ENCODE data around the gene WASHC2C.
"Not testable (repeated sequence)": the region's sequence is repeated elsewhere in the genome, so short reads cannot be mapped to it uniquely, and the experiment has no call there.

WASHC2C gene

DNA sequence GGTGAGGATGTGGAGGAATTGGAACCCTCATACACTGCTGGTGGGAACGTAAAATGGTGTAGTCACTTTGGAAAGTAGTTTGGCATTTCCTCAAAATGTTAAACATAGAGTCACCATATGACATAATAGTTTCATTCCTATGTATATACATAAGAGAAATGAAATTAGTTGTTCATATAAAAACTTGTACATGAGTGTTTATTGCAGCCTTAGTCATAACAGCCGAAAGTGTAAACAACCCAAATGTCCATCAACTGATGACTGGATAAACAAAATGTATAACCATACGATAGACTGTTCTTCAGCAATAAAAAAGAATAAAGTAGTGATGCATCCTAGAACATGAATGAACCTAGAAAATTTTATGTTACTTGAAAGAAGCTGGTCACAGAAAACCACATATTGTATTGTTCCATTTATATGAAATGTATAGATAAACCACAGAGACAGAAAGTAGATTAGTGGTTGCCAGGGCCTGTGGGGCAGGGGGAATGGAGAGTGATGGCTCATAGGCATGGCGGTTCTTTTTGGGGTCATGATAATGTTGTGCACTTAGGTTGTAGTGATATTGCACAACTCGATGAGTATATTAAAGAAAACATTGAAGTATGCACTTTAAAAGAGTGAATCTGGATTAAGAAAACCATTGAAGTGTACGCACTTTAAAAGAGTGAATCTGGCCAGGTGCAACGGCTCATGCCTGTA is 44.8 kb downstream of the WASHC2C start:
- DNase-seq (ENCODE audit: low spot score), result not testable (repeated sequence)

GRCh38 chr10:45786217-45786616 is 59.2 kb downstream of the WASHC2C start:
- not testable (repeated sequence) for DNase-seq (ENCODE audit: low spot score)

- not testable (repeated sequence) for DNase-seq (ENCODE audit: low spot score)
These were observed 60.2 kb downstream of the WASHC2C start for GRCh38 chr10:45787212-45787741.

- not testable (repeated sequence) for DNase-seq (ENCODE audit: low spot score)
These were observed 62.9 kb downstream of the WASHC2C start for GRCh38 chr10:45789991-45790390.

- not testable (repeated sequence) for DNase-seq (ENCODE audit: low spot score)
These were observed 63.8 kb downstream of the WASHC2C start for GRCh38 chr10:45790694-45791426.

- not testable (repeated sequence) for DNase-seq (ENCODE audit: low spot score)
These were observed 67.7 kb downstream of the WASHC2C start for GRCh38 chr10:45794761-45795160.

- not testable (repeated sequence) for DNase-seq (ENCODE audit: low spot score)
These were observed 76.3 kb downstream of the WASHC2C start for GRCh38 chr10:45803060-45804010.

DNA sequence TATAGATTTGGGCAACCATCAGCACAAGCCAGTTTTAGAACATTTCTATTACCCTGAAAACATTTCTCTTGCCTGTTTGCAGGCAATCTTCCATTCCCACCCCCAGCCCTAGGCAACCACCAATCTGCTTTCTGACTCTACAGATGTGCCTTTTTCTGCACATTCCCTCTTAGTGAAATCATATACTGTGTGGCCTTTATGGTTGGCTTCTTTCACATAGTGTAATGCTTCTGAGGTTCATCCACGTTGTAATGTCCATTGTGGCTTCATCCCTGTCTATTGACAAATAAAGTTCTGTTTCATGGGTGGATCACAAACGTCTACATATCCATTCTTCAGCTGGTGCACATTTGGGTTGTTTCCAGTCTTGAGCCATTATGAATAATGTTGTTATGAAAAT is 77.9 kb downstream of the WASHC2C start:
- DNase-seq (ENCODE audit: low spot score), result not testable (repeated sequence)

- peak; percentile 13 for DNase-seq (ENCODE audit: low spot score)
These were observed 82.8 kb downstream of the WASHC2C start for GRCh38 chr10:45809837-45810236.

DNA sequence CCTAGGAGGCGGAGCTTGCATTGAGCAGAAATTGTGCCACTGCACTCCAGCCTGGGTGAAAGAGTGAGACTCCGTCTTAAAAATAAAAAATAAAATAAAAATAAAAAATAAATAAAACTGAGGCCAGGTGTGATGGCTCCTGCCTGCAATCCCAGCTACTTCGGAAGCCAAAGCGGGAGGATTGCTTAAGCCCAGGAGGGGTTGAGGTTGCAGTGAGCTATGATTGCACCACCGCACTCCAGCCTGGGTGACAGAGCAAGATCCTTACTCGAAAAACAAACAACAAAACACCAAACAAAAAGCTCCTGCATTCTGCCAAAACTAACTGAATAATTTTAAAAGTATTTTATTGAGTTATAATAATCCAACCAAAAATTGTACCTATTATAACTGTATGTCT is 84.0 kb downstream of the WASHC2C start:
- DNase-seq (ENCODE audit: low spot score), result no peak

DNA sequence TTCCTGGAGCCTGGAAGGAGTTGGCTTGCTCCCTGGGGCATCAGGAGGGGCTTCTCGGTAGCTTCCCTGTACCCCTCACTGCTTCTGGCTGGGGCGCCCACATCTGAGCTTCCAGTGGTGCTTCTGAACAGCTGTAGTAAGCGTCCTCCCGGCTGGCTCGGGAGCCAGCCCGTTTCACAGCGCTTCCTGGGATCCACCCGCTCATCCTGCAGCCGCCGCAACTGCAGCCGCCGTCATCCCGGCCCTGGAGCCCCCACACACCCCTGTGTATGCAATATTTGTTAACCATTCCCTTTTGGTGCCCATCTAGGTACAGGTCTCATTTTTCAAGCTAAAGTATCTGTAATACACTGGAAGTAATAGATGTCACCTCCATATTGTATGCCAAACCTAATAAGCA is 85.9 kb downstream of the WASHC2C start:
- not testable (repeated sequence) for DNase-seq (ENCODE audit: low spot score)

- not testable (repeated sequence) for DNase-seq (ENCODE audit: low spot score)
These were observed 87.1 kb downstream of the WASHC2C start for GRCh38 chr10:45814146-45814545.

- DNase-seq (ENCODE audit: low spot score), result no peak
These were observed 90.2 kb downstream of the WASHC2C start for GRCh38 chr10:45817130-45817859.

DNA sequence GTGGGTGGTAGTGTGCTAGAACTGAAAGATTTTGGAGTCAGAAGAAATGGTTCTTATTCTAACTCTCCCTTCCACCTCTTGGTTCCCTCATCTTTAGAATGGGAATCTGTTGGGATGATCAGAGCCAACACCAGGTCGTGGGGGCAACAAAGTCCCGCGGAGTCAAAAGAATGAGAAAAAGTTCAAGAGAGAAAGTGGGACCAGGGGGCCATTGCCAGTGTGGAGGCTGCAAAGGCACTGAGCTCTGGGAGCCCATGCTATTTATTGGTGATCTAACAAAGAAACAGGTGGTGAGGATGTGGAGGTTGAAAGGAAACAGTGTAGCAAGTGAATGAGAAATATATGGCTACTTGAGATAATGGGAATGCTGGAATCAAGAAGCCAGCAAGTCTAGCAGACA is 90.8 kb downstream of the WASHC2C start:
- DNase-seq (ENCODE audit: low spot score), result no peak

GRCh38 chr10:45819552-45819951 is 92.5 kb downstream of the WASHC2C start:
- DNase-seq (ENCODE audit: low spot score), result no peak

DNA sequence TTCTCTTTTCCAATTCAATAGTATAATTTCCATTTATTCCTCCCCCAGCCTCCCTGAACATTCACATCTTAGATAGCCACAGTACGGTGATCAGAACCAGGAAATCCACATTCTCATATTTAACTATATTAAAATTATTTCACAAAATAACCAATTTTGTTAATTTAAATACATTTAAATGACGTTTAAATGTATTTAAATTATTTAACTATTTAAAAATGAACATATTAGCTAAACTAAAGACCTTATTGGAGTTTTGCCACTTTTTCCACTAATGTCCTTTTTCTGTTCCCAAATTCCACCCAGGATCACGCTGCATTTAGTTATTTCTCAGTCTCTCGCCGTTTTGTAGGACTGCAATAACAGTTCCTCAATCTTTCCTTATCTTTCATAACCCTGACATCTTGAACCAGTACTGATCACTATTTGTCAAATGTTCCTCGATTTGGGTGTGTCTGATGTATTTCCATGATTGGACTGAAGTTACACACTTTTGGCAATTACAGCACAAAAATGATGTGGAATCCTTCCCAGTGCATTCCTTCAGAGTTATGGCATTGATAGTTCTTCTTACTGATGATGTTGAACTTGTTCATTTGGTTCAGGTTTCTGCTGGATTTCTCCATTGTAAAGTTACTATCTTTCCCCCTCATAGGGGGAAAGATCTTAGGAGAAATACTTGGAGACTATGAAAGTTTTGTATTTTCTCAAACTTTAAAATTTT is 93.2 kb downstream of the WASHC2C start:
- DNase-seq (ENCODE audit: low spot score), result not testable (repeated sequence)

DNA sequence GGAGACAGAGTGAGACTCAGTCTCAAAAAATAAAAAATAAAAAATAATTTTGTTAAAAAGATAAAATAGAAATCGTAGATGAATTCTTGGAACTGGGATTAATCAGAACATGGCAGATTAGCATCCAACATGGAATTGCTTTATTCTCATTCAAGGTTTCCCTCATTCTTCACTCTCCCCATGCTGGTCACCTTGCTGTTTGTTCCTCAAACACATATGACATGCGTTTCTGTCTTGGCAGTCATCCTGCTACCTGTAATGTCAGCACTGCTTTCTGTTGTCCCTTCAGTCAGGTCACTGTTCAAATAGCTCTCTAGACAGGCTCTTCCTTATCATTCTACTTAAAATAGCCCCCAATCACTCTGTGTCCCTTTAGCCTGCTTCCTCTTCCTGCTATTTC is 95.9 kb downstream of the WASHC2C start:
- not testable (repeated sequence) for DNase-seq (ENCODE audit: low spot score)
